ENCODE measurements around the gene TRPM1.
A peak's percentile ranks its signal among the peaks of the same experiment; 100 is the strongest.

The TRPM1 gene

GRCh38 chr15:31083370-31083780 is 18.1 kb downstream of the TRPM1 start:
- no peak overlapping the region for H3K4me3 ChIP-seq (ENCODE audit: insufficient read length, low read depth)
- peaks cover 21% of the 10 kb centered on the region for H3K4me1 ChIP-seq (ENCODE audit: insufficient read depth, insufficient read length)
- H3K9me3 ChIP-seq (ENCODE audit: insufficient read depth, low read length): no peaks in the 10 kb centered on the region
- H3K27me3 ChIP-seq (ENCODE audit: insufficient read depth, insufficient read length): no peaks in the 10 kb centered on the region
- no peaks in the 10 kb centered on the region for H3K36me3 ChIP-seq (ENCODE audit: insufficient read depth, insufficient read length, low read length)
- no peak overlapping the region for H3K9ac ChIP-seq (ENCODE audit: insufficient read length, low read depth)
- DNase-seq (ENCODE audit: low read depth, low spot score): no peak
- no peak for TF ChIP-seq YY1 (IDR thresholded peaks at IDR 0.05; ENCODE audit: insufficient read depth, insufficient read length)
- no peak for TF ChIP-seq ZNF274 (IDR thresholded peaks at IDR 0.05; ENCODE audit: low read depth, low read length)
- TF ChIP-seq SUZ12 (IDR thresholded peaks at IDR 0.05; ENCODE audit: extremely low read depth, insufficient read depth, insufficient read length): no peak

GRCh38 chr15:31082771-31083369 is 18.7 kb downstream of the TRPM1 start:
- Histone ChIP-seq H3K4me3 (ENCODE audit: insufficient read length, low read depth) (no peak overlapping the region), H3K27me3 (ENCODE audit: insufficient read depth, insufficient read length) (no peaks in the 10 kb centered on the region), H3K9me3 (ENCODE audit: insufficient read depth, low read length) (no peaks in the 10 kb centered on the region; the same call in 1 of the 2 replicates), H3K4me1 (ENCODE audit: insufficient read depth, insufficient read length) (peaks cover 24% of the 10 kb centered on the region), H3K9ac (ENCODE audit: insufficient read length, low read depth) (no peak overlapping the region), H3K36me3 (ENCODE audit: insufficient read depth, insufficient read length, low read length) (no peaks in the 10 kb centered on the region)
- TF ChIP-seq SUZ12 (IDR thresholded peaks at IDR 0.05; ENCODE audit: extremely low read depth, insufficient read depth, insufficient read length): no peak
- TF ChIP-seq ZNF274 (IDR thresholded peaks at IDR 0.05; ENCODE audit: low read depth, low read length): no peak
- TF ChIP-seq YY1 (IDR thresholded peaks at IDR 0.05; ENCODE audit: insufficient read depth, insufficient read length): no peak
- no peak for DNase-seq (ENCODE audit: low read depth, low spot score)

- H3K4me1 ChIP-seq (ENCODE audit: insufficient read depth, insufficient read length): peaks cover 30% of the 10 kb centered on the region
- H3K9ac ChIP-seq (ENCODE audit: insufficient read length, low read depth): no peak overlapping the region
- no peaks in the 10 kb centered on the region; the same call in 1 of the 2 replicates for H3K9me3 ChIP-seq (ENCODE audit: insufficient read depth, low read length)
- H3K4me3 ChIP-seq (ENCODE audit: insufficient read length, low read depth): no peak overlapping the region
- DNase-seq (ENCODE audit: low read depth, low spot score): no peak
- H3K27me3 ChIP-seq (ENCODE audit: insufficient read depth, insufficient read length): no peaks in the 10 kb centered on the region
- H3K36me3 ChIP-seq (ENCODE audit: insufficient read depth, insufficient read length, low read length): no peaks in the 10 kb centered on the region
- TF ChIP-seq ZNF274 (IDR thresholded peaks at IDR 0.05; ENCODE audit: low read depth, low read length) (no peak), SUZ12 (IDR thresholded peaks at IDR 0.05; ENCODE audit: extremely low read depth, insufficient read depth, insufficient read length) (no peak), YY1 (IDR thresholded peaks at IDR 0.05; ENCODE audit: insufficient read depth, insufficient read length) (no peak)
These were observed 19.8 kb downstream of the TRPM1 start for GRCh38 chr15:31081588-31082250.

GRCh38 chr15:31081056-31081455 is 20.5 kb downstream of the TRPM1 start:
- no peaks in the 10 kb centered on the region; the same call in 1 of the 2 replicates for H3K9me3 ChIP-seq (ENCODE audit: insufficient read depth, low read length)
- DNase-seq (ENCODE audit: low read depth, low spot score): no peak
- H3K27me3 ChIP-seq (ENCODE audit: insufficient read depth, insufficient read length): no peaks in the 10 kb centered on the region
- H3K36me3 ChIP-seq (ENCODE audit: insufficient read depth, insufficient read length, low read length): no peaks in the 10 kb centered on the region
- H3K4me3 ChIP-seq (ENCODE audit: insufficient read length, low read depth): no peak overlapping the region
- peaks cover 30% of the 10 kb centered on the region for H3K4me1 ChIP-seq (ENCODE audit: insufficient read depth, insufficient read length)
- H3K9ac ChIP-seq (ENCODE audit: insufficient read length, low read depth): no peak overlapping the region
- TF ChIP-seq SUZ12 (IDR thresholded peaks at IDR 0.05; ENCODE audit: extremely low read depth, insufficient read depth, insufficient read length) (no peak), ZNF274 (IDR thresholded peaks at IDR 0.05; ENCODE audit: low read depth, low read length) (no peak), YY1 (IDR thresholded peaks at IDR 0.05; ENCODE audit: insufficient read depth, insufficient read length) (no peak)

GRCh38 chr15:31080591-31081014 is 20.9 kb downstream of the TRPM1 start:
- Histone ChIP-seq H3K9ac (ENCODE audit: insufficient read length, low read depth) (no peak overlapping the region), H3K9me3 (ENCODE audit: insufficient read depth, low read length) (no peaks in the 10 kb centered on the region; the same call in 1 of the 2 replicates), H3K4me1 (ENCODE audit: insufficient read depth, insufficient read length) (peaks cover 30% of the 10 kb centered on the region), H3K4me3 (ENCODE audit: insufficient read length, low read depth) (no peak overlapping the region), H3K36me3 (ENCODE audit: insufficient read depth, insufficient read length, low read length) (no peaks in the 10 kb centered on the region), H3K27me3 (ENCODE audit: insufficient read depth, insufficient read length) (no peaks in the 10 kb centered on the region)
- TF ChIP-seq ZNF274 (IDR thresholded peaks at IDR 0.05; ENCODE audit: low read depth, low read length) (no peak), YY1 (IDR thresholded peaks at IDR 0.05; ENCODE audit: insufficient read depth, insufficient read length) (no peak), SUZ12 (IDR thresholded peaks at IDR 0.05; ENCODE audit: extremely low read depth, insufficient read depth, insufficient read length) (no peak)
- DNase-seq (ENCODE audit: low read depth, low spot score): peak; percentile 42

- no peak overlapping the region for H3K9ac ChIP-seq (ENCODE audit: insufficient read length, low read depth)
- no peaks in the 10 kb centered on the region for H3K36me3 ChIP-seq (ENCODE audit: insufficient read depth, insufficient read length, low read length)
- H3K27me3 ChIP-seq (ENCODE audit: insufficient read depth, insufficient read length): no peaks in the 10 kb centered on the region
- peaks cover 30% of the 10 kb centered on the region for H3K4me1 ChIP-seq (ENCODE audit: insufficient read depth, insufficient read length)
- H3K4me3 ChIP-seq (ENCODE audit: insufficient read length, low read depth): no peak overlapping the region
- H3K9me3 ChIP-seq (ENCODE audit: insufficient read depth, low read length): no peaks in the 10 kb centered on the region; the same call in 1 of the 2 replicates
- peak; percentile 68 for DNase-seq (ENCODE audit: low read depth, low spot score)
- TF ChIP-seq YY1 (IDR thresholded peaks at IDR 0.05; ENCODE audit: insufficient read depth, insufficient read length): no peak
- TF ChIP-seq SUZ12 (IDR thresholded peaks at IDR 0.05; ENCODE audit: extremely low read depth, insufficient read depth, insufficient read length): no peak
- no peak for TF ChIP-seq ZNF274 (IDR thresholded peaks at IDR 0.05; ENCODE audit: low read depth, low read length)
These were observed 22.0 kb downstream of the TRPM1 start for GRCh38 chr15:31079519-31079918.

- Histone ChIP-seq H3K27me3 (ENCODE audit: insufficient read depth, insufficient read length) (no peaks in the 10 kb centered on the region), H3K9me3 (ENCODE audit: insufficient read depth, low read length) (no peaks in the 10 kb centered on the region; the same call in 1 of the 2 replicates), H3K4me3 (ENCODE audit: insufficient read length, low read depth) (no peak overlapping the region), H3K36me3 (ENCODE audit: insufficient read depth, insufficient read length, low read length) (no peaks in the 10 kb centered on the region), H3K4me1 (ENCODE audit: insufficient read depth, insufficient read length) (peaks cover 26% of the 10 kb centered on the region), H3K9ac (ENCODE audit: insufficient read length, low read depth) (no peak overlapping the region)
- DNase-seq (ENCODE audit: low read depth, low spot score): no peak
- TF ChIP-seq SUZ12 (IDR thresholded peaks at IDR 0.05; ENCODE audit: extremely low read depth, insufficient read depth, insufficient read length) (no peak), ZNF274 (IDR thresholded peaks at IDR 0.05; ENCODE audit: low read depth, low read length) (no peak), YY1 (IDR thresholded peaks at IDR 0.05; ENCODE audit: insufficient read depth, insufficient read length) (no peak)
These were observed 23.1 kb downstream of the TRPM1 start for GRCh38 chr15:31078471-31078870.
